WTC11 (cell line): Measurements from ENCODE around the gene PDE6B. TPM values are rescaled to one million over a fixed set of nuclear protein-coding genes. Genes with fewer than 3 reads are reported as not detected.

ENCODE experiments used
- ATAC-seq: fragments of 200-7000 bp; cut with Tn5 transposase; 2 replicates; pipeline ENCODE4 v1.10.0; 2021; ENCODE audit warnings: mild to moderate bottlenecking, moderate library complexity
- CTCF ChIA-PET: fragments of 300-600 bp; sonication (Branson Sonifier 250); formaldehyde crosslinking; loops from one replicate; lab custom pipeline; 2021; ENCODE audit warnings: antibody characterized with exemption; lab: Charles Lee
- POLR2A ChIA-PET: fragments of 350-600 bp; sonication (Branson Sonifier 250); formaldehyde crosslinking; loops from one replicate; lab custom pipeline; 2021; ENCODE audit warnings: antibody characterized with exemption; lab: Charles Lee
- DNase-seq: peaks from one replicate; pipeline ENCODE4 v3.0.0; 2021; ENCODE audit warnings: low spot score
- H3K27ac Mint-ChIP-seq: 2 replicates; pipeline ENCODE4 v1.8.0; 2021; ENCODE audit warnings: mixed read lengths
- H3K27me3 Mint-ChIP-seq: 2 replicates; pipeline ENCODE4 v1.8.0; 2021; ENCODE audit warnings: low read depth, mild to moderate bottlenecking, moderate library complexity, mixed read lengths
- H3K36me3 Mint-ChIP-seq: 2 replicates; pipeline ENCODE4 v1.8.0; 2021; ENCODE audit warnings: mixed read lengths
- H3K4me1 Mint-ChIP-seq: 2 replicates; pipeline ENCODE4 v1.8.0; 2022; ENCODE audit warnings: mixed read lengths
- H3K4me3 Mint-ChIP-seq: 2 replicates; pipeline ENCODE4 v1.8.0; 2021; ENCODE audit warnings: mild to moderate bottlenecking, moderate library complexity, mixed read lengths
- H3K9me3 Mint-ChIP-seq: 2 replicates; pipeline ENCODE4 v1.8.0; 2021; ENCODE audit warnings: mixed read lengths
- ARID4B ChIP-seq: sonication (generic); formaldehyde crosslinking; IDR thresholded peaks from 2 replicates; pipeline ENCODE4 v1.8.0; 2023; ENCODE audit warnings: missing genetic modification reagents, mild to moderate bottlenecking, borderline replicate concordance
- ATF1 ChIP-seq: sonication (generic); formaldehyde crosslinking; IDR thresholded peaks from 2 replicates; pipeline ENCODE4 v1.8.1; 2023; ENCODE audit warnings: mild to moderate bottlenecking, moderate library complexity, missing genetic modification reagents
- FOXP1 ChIP-seq: sonication (generic); formaldehyde crosslinking; IDR thresholded peaks from 2 replicates; pipeline ENCODE4 v1.8.0; 2022; ENCODE audit warnings: missing genetic modification reagents, mild to moderate bottlenecking, moderate library complexity, borderline replicate concordance
- GRHL2 ChIP-seq: fragments of 250-450 bp; sonication (Bioruptor Pico); IDR thresholded peaks from 2 replicates; pipeline ENCODE4 v1.8.0; 2022; ENCODE audit warnings: mild to moderate bottlenecking, moderate library complexity; ENCODE audit not compliant: insufficient replicate concordance, severe bottlenecking
- HMGXB4 ChIP-seq: sonication (generic); formaldehyde crosslinking; IDR thresholded peaks from 2 replicates; pipeline ENCODE4 v1.8.1; 2023; ENCODE audit warnings: mild to moderate bottlenecking, moderate library complexity, missing genetic modification reagents
- NFE2L1 ChIP-seq: sonication (generic); formaldehyde crosslinking; IDR thresholded peaks from 2 replicates; pipeline ENCODE4 v1.8.1; 2023; ENCODE audit warnings: missing genetic modification reagents
- RELA ChIP-seq: sonication (generic); formaldehyde crosslinking; IDR thresholded peaks from 2 replicates; pipeline ENCODE4 v1.8.1; 2022; ENCODE audit warnings: missing genetic modification reagents, mild to moderate bottlenecking, borderline replicate concordance
- USF2 ChIP-seq: sonication (generic); formaldehyde crosslinking; IDR thresholded peaks from 2 replicates; pipeline ENCODE4 v1.8.1; 2023; ENCODE audit warnings: mild to moderate bottlenecking, missing genetic modification reagents, moderate library complexity
- total RNA-seq: library from RNA; stranded (reverse); gene quantifications from 3 replicates; pipeline ENCODE4 v1.2.3, GENCODE V29; 2021
- TF ChIP-seq, protein P1 (sequence below): fragments of 250-450 bp; sonication (Bioruptor Pico); IDR thresholded peaks from 2 replicates; pipeline ENCODE4 v2.1.2; 2022; ENCODE audit warnings: mild to moderate bottlenecking, moderate library complexity
- TF ChIP-seq, protein P2 (sequence below): fragments of 250-450 bp; sonication (Bioruptor Pico); IDR thresholded peaks from 2 replicates; pipeline ENCODE4 v1.9.0; 2021; ENCODE audit warnings: mild to moderate bottlenecking
- TF ChIP-seq, protein P3 (sequence below): fragments of 250-450 bp; sonication (Bioruptor Pico); IDR thresholded peaks from 2 replicates; pipeline ENCODE4 v1.8.0; 2021; ENCODE audit warnings: mild to moderate bottlenecking
- TF ChIP-seq, protein P4 (sequence below): sonication (generic); formaldehyde crosslinking; conservative IDR thresholded peaks from 2 replicates; pipeline ENCODE4 v1.8.1; 2023; ENCODE audit warnings: mild to moderate bottlenecking, low read depth, missing genetic modification reagents, moderate library complexity
- TF ChIP-seq, protein P5 (sequence below): sonication (generic); formaldehyde crosslinking; IDR thresholded peaks from 2 replicates; pipeline ENCODE4 v1.8.1; 2023; ENCODE audit warnings: mild to moderate bottlenecking, missing genetic modification reagents, borderline replicate concordance

PDE6B gene
- total RNA-seq, 1 experiment from 2014 or later: 7.1 TPM

GRCh38 chr4:666436-666810 is 41.0 kb downstream of the PDE6B start (continued):
- TF ChIP-seq, protein P1, sequence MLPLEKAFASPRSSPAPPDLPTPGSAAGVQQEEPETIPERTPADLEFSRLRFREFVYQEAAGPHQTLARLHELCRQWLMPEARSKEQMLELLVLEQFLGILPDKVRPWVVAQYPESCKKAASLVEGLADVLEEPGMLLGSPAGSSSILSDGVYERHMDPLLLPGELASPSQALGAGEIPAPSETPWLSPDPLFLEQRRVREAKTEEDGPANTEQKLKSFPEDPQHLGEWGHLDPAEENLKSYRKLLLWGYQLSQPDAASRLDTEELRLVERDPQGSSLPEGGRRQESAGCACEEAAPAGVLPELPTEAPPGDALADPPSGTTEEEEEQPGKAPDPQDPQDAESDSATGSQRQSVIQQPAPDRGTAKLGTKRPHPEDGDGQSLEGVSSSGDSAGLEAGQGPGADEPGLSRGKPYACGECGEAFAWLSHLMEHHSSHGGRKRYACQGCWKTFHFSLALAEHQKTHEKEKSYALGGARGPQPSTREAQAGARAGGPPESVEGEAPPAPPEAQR (CRISPR knock-in tag): no peak
- TF ChIP-seq NFE2L1 (CRISPR knock-in tag): no peak
- no peak for TF ChIP-seq GRHL2 (CRISPR knock-in tag)
- TF ChIP-seq ATF1 (CRISPR knock-in tag): no peak
- TF ChIP-seq, protein P2, sequence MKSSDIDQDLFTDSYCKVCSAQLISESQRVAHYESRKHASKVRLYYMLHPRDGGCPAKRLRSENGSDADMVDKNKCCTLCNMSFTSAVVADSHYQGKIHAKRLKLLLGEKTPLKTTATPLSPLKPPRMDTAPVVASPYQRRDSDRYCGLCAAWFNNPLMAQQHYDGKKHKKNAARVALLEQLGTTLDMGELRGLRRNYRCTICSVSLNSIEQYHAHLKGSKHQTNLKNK (CRISPR knock-in tag): no peak

DNA sequence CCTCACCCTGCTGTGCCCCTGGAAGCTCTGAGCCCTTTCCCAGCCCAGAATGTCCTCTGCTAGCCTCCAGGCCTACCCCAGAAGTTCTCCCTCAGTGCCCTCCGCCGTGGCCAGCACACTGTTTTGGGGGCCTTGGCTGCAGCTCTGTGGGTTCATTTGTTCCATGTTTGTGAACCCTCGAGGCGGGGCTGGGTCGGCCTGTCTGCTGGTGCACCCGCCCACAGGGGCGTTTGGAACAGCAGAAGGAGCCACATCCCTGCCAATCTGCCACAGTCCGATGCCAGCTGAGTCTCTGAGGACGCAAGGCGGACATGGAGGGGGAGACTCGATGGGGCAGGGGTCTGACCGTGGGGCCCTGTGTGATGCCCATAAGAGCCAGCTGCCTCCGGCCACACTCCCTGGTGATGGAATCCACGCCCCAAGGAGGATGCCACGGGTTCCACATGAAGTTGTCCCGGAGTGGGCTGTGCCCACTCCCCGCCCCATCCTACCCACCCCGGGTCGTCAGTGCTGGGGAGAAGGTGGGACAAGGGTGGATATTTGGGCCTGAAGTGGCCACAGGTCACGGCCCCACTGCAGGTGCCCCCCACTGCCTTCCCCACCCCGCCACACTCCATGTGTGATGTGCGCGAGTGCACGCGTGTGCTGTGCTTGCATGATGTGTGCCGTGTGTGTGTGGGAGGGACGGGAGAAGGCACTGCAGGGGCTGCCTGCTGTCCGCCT is 41.6 kb downstream of the PDE6B start:
- H3K4me3 Mint-ChIP-seq: no peak overlapping the region
- H3K36me3 Mint-ChIP-seq: peaks cover 13% of the 10 kb centered on the region
- no peaks in the 10 kb centered on the region; the same call in 1 of the 2 replicates for H3K27me3 Mint-ChIP-seq
- DNase-seq (no peak), ATAC-seq (no peak)
- ChIA-PET POLR2A (interaction anchor here (1.1 kb wide), 1 partner anchor 14 kb away, joined by 4 read pairs; no protein-coding TSS in a partner anchor), CTCF (interaction anchor here (1.5 kb wide), 1 partner anchor 64 kb away, joined by 6 read pairs; no protein-coding TSS in a partner anchor)
- no peak for TF ChIP-seq RELA (CRISPR knock-in tag)
- TF ChIP-seq USF2 (CRISPR knock-in tag): no peak
- TF ChIP-seq, protein P3, sequence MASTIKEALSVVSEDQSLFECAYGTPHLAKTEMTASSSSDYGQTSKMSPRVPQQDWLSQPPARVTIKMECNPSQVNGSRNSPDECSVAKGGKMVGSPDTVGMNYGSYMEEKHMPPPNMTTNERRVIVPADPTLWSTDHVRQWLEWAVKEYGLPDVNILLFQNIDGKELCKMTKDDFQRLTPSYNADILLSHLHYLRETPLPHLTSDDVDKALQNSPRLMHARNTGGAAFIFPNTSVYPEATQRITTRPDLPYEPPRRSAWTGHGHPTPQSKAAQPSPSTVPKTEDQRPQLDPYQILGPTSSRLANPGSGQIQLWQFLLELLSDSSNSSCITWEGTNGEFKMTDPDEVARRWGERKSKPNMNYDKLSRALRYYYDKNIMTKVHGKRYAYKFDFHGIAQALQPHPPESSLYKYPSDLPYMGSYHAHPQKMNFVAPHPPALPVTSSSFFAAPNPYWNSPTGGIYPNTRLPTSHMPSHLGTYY (CRISPR knock-in tag): no peak
- TF ChIP-seq ARID4B (CRISPR knock-in tag): no peak
- H3K27ac Mint-ChIP-seq: no peak overlapping the region
- H3K4me1 Mint-ChIP-seq: peaks cover 3% of the 10 kb centered on the region
- no peaks in the 10 kb centered on the region for H3K9me3 Mint-ChIP-seq

GRCh38 chr4:667545-667925 is 42.2 kb downstream of the PDE6B start:
- H3K4me3 Mint-ChIP-seq: no peak overlapping the region
- peaks cover 17% of the 10 kb centered on the region for H3K36me3 Mint-ChIP-seq
- CTCF ChIA-PET: interaction anchor here (0.6 kb wide), 1 partner anchor 51 kb away, joined by 3 read pairs; no protein-coding TSS in a partner anchor
- no peak for ATAC-seq
- H3K27me3 Mint-ChIP-seq: no peaks in the 10 kb centered on the region; the same call in 1 of the 2 replicates
- no peak overlapping the region for H3K27ac Mint-ChIP-seq
- H3K9me3 Mint-ChIP-seq: no peaks in the 10 kb centered on the region
- POLR2A ChIA-PET: interaction anchor here (1.1 kb wide), 1 partner anchor 13 kb away, joined by 4 read pairs; no protein-coding TSS in a partner anchor
- no peak for DNase-seq
- H3K4me1 Mint-ChIP-seq: peaks cover 3% of the 10 kb centered on the region
- TF ChIP-seq HMGXB4: no peak
- TF ChIP-seq, protein P4, sequence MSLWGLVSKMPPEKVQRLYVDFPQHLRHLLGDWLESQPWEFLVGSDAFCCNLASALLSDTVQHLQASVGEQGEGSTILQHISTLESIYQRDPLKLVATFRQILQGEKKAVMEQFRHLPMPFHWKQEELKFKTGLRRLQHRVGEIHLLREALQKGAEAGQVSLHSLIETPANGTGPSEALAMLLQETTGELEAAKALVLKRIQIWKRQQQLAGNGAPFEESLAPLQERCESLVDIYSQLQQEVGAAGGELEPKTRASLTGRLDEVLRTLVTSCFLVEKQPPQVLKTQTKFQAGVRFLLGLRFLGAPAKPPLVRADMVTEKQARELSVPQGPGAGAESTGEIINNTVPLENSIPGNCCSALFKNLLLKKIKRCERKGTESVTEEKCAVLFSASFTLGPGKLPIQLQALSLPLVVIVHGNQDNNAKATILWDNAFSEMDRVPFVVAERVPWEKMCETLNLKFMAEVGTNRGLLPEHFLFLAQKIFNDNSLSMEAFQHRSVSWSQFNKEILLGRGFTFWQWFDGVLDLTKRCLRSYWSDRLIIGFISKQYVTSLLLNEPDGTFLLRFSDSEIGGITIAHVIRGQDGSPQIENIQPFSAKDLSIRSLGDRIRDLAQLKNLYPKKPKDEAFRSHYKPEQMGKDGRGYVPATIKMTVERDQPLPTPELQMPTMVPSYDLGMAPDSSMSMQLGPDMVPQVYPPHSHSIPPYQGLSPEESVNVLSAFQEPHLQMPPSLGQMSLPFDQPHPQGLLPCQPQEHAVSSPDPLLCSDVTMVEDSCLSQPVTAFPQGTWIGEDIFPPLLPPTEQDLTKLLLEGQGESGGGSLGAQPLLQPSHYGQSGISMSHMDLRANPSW (CRISPR knock-in tag): no peak
- TF ChIP-seq, protein P5, sequence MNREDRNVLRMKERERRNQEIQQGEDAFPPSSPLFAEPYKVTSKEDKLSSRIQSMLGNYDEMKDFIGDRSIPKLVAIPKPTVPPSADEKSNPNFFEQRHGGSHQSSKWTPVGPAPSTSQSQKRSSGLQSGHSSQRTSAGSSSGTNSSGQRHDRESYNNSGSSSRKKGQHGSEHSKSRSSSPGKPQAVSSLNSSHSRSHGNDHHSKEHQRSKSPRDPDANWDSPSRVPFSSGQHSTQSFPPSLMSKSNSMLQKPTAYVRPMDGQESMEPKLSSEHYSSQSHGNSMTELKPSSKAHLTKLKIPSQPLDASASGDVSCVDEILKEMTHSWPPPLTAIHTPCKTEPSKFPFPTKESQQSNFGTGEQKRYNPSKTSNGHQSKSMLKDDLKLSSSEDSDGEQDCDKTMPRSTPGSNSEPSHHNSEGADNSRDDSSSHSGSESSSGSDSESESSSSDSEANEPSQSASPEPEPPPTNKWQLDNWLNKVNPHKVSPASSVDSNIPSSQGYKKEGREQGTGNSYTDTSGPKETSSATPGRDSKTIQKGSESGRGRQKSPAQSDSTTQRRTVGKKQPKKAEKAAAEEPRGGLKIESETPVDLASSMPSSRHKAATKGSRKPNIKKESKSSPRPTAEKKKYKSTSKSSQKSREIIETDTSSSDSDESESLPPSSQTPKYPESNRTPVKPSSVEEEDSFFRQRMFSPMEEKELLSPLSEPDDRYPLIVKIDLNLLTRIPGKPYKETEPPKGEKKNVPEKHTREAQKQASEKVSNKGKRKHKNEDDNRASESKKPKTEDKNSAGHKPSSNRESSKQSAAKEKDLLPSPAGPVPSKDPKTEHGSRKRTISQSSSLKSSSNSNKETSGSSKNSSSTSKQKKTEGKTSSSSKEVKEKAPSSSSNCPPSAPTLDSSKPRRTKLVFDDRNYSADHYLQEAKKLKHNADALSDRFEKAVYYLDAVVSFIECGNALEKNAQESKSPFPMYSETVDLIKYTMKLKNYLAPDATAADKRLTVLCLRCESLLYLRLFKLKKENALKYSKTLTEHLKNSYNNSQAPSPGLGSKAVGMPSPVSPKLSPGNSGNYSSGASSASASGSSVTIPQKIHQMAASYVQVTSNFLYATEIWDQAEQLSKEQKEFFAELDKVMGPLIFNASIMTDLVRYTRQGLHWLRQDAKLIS: no peak
- no peak for TF ChIP-seq FOXP1 (CRISPR knock-in tag)
